Ishikawa (cell line): ENCODE results near the gene FXYD3.

Source experiments
- FOXM1 ChIP-seq: IDR thresholded peaks from 2 replicates; pipeline ENCODE4 v1.6.1; 2012; ENCODE audit warnings: low read depth, borderline replicate concordance
- RAD21 ChIP-seq: IDR thresholded peaks from 2 replicates; pipeline ENCODE4 v1.6.1; 2012; ENCODE audit warnings: low read depth
- REST ChIP-seq: IDR thresholded peaks from 2 replicates; pipeline ENCODE4 v1.6.1; 2012; ENCODE audit warnings: low read depth, mild to moderate bottlenecking
- TEAD4 ChIP-seq: IDR thresholded peaks from 2 replicates; pipeline ENCODE4 v1.6.1; 2012
- YY1 ChIP-seq: IDR thresholded peaks from 2 replicates; pipeline ENCODE4 v1.6.1; 2012; ENCODE audit warnings: low read depth

DNA sequence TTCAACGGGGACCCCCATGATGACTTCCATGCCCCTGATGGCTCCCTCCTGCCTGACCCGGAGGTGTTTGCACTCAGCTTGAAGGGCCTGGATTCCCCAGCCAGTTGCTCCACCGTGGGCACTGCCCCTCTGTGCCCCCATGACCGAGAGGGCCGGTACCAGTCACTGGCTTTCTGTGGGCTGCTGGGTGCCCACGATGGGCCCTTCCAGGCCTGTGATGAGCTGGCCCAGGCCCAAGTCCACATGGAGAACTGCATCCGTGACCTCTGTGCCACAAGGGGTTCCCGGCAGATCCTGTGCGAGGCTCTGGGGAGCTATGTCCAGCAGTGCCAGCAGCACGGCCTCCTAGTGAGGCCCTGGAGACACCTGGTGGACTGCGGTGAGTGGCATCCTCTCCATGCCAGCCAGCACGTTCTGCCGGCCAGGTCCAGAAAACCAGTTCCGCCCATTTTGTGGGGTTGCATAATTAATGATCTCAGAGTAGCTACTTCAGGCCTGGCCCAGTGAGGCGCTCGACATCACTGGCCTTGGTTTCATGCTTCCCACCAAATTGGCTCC is 34.9 kb upstream of the FXYD3 start:
- TF ChIP-seq RAD21: no peak
- no peak for TF ChIP-seq FOXM1
- no peak for TF ChIP-seq TEAD4
- TF ChIP-seq YY1: no peak
- TF ChIP-seq REST: no peak
